Suprapubic skin (tissue), 4 donors: ENCODE results near the gene MVP.

Source experiments
- EP300 ChIP-seq: sonication (generic); formaldehyde crosslinking; IDR thresholded peaks from one replicate; pipeline ENCODE4 v1.6.1; 2017; ENCODE audit warnings: antibody characterized with exemption
- POLR2A ChIP-seq, 2 donors: fragments of 450-650 bp; IDR thresholded peaks; one replicate each; pipeline ENCODE4 v1.6.1; 2017; ENCODE audit warnings: antibody characterized with exemption in 2 of 2, mild to moderate bottlenecking in 2 of 2, moderate library complexity in 2 of 2
- POLR2AphosphoS5 ChIP-seq, 3 donors: sonication (generic); formaldehyde crosslinking; IDR thresholded peaks; one replicate each; pipeline ENCODE4 v1.6.1; 2017; ENCODE audit warnings: antibody characterized with exemption in 3 of 3
- TF ChIP-seq, protein P1 (sequence below), 2 donors: fragments of 200-600 bp in 1 of 2; fragments of 450-650 bp in 1 of 2; sonication (generic) in 1 of 2; IDR thresholded peaks; one replicate each; pipeline ENCODE4 v1.5.1; 2016 to 2019; ENCODE audit warnings: antibody characterized with exemption in 2 of 2, mild to moderate bottlenecking in 1 of 2, moderate library complexity in 1 of 2

DNA sequence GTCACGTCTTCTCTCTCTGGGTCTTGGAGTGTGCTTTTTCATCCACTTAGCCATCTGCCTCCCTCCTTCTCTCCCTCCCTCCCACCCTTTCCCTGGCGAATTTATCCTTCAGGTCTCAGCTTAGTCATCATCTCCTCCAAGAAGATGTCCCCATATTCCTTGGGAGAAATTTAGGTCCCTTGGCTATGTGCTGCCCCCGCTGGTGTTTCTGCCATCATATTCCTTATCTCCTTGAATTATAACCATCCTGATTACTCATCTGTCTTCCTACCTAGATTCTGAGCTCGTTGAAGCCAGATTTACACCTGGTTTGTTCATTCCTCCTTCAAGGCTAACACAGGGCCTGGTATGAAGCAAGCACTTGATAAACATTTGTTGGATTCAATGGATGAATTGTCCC lies 74.1 kb downstream of the MVP start:
- TF ChIP-seq, protein P1, sequence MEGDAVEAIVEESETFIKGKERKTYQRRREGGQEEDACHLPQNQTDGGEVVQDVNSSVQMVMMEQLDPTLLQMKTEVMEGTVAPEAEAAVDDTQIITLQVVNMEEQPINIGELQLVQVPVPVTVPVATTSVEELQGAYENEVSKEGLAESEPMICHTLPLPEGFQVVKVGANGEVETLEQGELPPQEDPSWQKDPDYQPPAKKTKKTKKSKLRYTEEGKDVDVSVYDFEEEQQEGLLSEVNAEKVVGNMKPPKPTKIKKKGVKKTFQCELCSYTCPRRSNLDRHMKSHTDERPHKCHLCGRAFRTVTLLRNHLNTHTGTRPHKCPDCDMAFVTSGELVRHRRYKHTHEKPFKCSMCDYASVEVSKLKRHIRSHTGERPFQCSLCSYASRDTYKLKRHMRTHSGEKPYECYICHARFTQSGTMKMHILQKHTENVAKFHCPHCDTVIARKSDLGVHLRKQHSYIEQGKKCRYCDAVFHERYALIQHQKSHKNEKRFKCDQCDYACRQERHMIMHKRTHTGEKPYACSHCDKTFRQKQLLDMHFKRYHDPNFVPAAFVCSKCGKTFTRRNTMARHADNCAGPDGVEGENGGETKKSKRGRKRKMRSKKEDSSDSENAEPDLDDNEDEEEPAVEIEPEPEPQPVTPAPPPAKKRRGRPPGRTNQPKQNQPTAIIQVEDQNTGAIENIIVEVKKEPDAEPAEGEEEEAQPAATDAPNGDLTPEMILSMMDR (IDR thresholded peaks at IDR 0.05): no peak
- TF ChIP-seq POLR2A (IDR thresholded peaks at IDR 0.05): no peak
- no peak for TF ChIP-seq EP300
- TF ChIP-seq POLR2AphosphoS5 (IDR thresholded peaks at IDR 0.05): no peak
